ENCODE results near the gene SLC2A1.

- TF ChIP-seq CTCF (conservative IDR thresholded peaks at IDR 0.05) (no peak), EZH2 (IDR thresholded peaks at IDR 0.05; ENCODE audit: low read depth) (no peak)
Observed at GRCh38 chr1:42983253-42983652, 24.6 kb upstream of the SLC2A1 start.

Data from PC-9 (cell line).